Right renal pelvis (tissue), 4 donors: ENCODE data around the gene PTMS. TPM values are rescaled to one million over a fixed set of nuclear protein-coding genes. Genes with fewer than 3 reads are reported as not detected.

Experiments used
- DNase-seq, 4 donors: peaks; one replicate each; pipeline ENCODE4 v3.0.0-alpha.2; 2013; ENCODE audit warnings: low read depth in 4 of 4, low spot score in 3 of 4, missing footprints in 1 of 4
- polyA plus RNA-seq, 4 donors: library from polyadenylated mRNA; unstranded; fragments of 120-200 nt; gene quantifications; one replicate each; pipeline ENCODE4 v1.2.1, GENCODE V29; 2013; ENCODE audit not compliant: insufficient read length in 4 of 4

Gene PTMS
- polyA plus RNA-seq, 4 donors, result 540 to 611 (median 577) TPM

DNA sequence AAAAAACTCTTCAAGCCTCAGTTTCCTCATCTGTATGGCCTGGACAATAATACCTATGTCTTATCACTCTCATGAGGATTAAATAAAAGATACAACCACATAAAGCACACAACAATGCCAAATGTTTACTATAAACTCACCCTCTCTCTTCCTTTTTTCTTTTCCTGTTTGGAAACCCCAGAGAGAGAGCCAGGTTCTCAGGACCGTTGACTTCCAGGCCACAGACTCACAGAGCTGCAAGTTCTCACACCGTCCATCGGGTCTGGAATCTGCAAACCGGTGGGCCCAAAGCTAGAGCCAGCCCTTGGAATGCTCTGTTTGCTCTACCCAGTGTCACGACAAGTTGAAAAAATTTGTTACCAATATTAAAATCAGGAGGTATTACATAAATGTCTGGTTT is 18.6 kb downstream of the PTMS start:
- no peak for DNase-seq

DNA sequence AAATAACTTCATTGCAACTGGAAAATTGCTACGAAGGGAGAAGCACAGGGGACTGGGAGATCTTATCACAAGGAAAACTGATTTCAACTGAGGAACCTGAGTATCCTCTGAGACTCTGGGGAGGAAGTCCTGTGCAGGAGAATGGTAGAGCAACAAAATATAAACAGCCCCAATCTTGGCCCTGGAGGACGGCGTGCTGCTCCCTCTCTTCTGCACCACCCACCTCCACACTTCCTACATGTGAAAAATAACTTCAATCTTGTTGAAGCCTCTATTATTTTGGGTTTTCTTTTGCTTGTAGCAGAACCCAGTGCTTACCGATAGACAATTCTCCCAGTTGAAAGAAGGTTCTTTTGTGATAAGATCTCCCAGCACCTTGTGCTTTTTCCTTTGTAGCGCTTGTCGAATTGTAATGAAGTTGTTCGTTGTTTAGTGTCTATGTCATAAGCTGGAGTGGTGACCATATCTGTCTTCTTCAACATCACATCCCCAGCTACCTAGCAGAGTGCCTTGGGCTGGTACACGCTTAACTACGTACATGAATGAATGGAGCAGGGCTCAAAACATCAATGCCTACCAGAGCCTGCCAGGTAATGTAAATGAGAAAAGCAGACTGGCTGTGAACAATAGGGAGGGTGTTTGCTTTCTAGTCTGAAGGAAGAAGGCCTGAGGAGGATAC is 20.4 kb downstream of the PTMS start:
- no peak for DNase-seq

DNA sequence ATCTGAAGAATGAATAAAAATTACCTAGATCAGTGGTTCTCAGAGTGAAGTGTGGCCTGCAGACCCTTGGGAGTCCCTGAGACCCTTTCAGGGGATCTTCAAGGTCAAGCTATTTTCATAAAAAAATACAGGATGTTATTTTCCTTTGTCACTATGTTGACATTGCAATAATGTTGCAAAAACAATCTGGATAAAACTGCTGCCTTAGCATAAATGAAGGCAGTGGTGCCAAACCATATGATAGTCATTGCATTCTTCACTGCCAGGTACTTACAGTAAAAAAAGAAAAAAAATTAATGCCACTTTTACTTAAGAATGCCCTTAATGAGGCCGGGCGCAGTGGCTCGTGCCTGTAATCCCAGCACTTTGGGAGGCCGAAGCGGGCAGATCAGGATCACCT is 21.1 kb downstream of the PTMS start:
- DNase-seq, result no peak

DNA sequence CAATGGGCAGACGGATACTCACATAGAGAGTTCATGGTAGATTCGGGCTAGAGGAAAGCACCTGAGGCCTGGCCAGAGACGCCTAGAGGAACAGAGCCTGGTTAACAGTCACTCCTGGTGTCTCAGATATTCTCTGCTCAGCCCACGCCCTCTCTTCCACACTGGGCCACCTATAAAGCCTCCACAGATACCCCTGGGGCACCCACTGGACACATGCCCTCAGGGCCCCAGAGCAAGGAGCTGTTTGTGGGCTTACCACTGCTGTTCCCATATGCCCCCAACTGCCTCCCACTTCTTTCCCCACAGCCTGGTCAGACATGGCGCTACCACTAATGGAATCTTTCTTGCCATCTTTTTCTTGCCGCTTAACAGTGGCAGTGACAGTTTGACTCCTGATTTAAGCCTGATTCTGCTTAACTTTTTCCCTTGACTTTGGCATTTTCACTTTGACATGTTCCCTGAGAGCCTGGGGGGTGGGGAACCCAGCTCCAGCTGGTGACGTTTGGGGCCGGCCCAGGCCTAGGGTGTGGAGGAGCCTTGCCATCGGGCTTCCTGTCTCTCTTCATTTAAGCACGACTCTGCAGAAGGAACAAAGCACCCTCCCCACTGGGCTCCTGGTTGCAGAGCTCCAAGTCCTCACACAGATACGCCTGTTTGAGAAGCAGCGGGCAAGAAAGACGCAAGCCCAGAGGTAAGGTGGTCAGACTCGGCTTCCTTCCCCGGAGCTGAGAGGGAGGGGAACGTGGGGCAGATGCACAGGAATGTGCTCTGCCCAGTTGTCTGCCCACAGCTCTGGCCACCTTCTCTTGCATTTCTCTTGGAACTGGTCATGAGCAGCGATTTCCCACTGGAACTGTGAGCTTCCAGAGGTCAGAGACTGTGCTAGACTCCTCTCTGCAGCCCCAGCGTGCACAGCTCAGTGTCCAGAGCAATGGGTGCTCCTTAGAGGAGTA is 23.1 kb downstream of the PTMS start, which contains the start of gene CD4:
TSS of gene CD4 (plus strand) at position 557 of the 953 bp plus-strand sequence. CDS start 10,611 bp downstream, outside the sequence.
- no peak for DNase-seq

DNA sequence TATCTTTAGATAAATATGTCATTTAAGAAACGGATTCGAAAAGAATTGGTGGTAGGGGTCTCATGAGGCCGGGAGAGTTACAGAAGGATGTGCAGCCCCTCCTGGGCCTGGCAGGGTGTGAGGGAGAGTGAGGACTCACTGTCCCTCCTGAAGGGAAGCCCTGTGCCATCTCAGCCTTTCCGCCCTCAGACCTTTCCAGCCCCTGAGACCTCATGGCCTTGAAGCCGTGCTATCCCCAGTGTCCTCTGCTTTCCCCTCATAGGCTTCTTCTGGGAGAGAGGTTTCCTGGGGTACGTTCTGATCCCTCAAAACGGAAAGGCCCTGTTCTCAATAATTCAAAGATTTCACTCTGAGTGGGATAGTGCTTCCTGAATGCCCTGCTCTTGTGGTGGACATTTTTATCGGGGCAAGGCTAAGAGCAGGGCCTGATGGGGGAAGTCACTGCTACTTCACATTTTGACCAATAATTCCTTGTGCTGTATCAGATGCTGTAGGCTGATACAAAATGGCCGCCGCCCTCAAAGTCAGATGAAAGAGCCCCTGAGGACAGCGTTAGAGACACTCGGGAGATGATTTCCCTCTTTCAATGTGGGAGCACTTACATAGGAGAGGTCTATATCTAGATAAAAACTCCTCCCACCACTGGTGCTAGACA is 24.5 kb downstream of the PTMS start:
- no peak for DNase-seq

DNA sequence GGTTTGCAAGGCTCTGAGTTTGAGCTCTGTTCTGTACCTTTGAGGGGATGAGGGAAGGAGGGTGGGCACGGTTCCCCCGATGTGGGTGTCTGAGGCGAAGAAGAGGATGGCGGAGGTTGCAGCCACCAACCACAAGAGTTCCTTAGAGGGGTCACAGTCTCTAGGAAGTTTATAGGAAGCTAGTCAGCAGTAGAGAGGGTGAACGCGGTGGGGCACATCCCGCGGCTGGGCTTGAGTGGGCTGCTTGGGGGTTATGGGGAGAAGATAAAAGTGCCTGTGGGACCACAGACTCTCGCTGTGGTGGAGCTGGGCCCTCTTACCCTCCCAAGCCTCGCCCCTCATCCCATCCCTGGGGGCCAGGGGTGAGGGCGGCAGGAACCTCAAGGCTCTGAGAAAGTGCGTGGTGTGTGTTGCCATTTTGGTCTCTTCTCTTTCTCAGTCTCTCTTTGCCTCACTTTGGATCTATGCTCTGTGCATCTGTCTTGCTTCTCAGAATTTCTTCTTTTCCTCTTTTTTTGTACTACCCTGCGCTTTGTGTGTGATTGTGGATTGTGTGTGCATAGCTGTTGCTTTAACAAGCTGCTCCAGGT is 25.9 kb downstream of the PTMS start:
- DNase-seq, result no peak

DNA sequence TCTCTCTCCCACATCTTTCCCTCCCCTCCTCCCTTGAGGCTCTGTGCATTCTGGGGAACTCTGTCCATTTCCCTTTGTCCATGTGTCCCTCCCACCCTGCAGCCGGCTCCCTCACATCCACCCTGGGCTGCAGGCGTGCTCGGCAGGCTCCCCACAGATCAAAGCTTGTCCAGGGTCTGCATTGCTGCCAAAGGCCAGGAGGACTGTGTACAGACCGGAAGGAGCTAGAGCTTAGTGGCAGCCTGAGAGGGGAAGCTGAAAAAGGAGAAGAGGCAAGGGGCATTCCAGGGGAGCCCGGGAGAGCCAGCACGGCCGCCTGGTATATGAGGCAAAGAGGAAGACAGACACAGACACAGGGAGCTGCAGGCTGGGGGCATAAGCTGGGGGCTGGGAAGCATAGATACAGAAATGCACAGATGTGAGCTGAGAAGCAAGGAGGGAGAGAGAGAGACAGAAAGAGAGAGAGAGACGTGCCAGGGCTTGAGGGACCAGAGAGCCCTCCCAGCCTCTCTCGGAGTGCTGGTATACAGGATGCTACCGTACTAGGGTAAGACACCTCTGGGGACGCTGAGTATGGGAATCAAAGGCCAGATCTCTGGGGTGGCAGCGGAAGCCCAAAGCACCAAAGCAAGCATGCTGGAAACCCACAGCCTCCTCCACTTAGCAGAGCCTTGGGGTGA is 26.5 kb downstream of the PTMS start:
- no peak for DNase-seq

DNA sequence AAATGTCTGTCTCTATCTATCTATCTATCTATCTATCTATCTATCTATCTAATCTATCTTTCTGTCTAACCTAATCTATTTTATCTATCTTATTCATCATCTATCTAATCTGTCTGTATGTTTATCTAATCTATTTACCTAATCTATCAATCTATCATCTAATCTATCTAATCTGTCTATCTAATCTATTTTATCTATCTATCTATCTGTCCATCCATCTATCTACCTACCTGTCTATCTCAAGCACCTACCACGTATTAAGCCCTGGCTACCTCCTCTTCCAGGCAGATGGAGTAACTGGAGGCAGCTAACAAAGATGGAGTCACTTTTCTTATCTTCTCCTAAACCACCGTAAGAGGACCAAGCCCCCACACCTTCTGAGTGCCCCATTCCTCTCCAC is 28.9 kb downstream of the PTMS start:
- no peak for DNase-seq

DNA sequence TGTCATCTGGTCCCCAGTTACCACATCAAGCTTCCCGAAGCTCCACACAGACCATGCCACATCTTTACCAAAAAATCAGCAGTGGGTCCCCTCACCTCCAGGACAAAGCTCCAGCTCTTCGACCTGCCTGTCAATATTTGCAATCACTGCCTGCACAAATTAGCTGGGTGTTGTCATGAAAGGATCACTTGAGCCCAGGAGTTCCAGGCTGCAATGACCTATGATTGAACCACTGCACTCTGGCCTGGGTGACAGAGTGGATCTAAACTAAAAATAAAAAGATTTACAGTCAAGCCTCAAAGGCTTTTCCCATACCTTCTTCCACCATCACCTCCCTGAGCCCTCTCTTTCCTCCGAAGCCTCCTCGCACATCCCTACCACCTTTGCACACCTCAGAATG is 30.4 kb downstream of the PTMS start:
- DNase-seq, result no peak

DNA sequence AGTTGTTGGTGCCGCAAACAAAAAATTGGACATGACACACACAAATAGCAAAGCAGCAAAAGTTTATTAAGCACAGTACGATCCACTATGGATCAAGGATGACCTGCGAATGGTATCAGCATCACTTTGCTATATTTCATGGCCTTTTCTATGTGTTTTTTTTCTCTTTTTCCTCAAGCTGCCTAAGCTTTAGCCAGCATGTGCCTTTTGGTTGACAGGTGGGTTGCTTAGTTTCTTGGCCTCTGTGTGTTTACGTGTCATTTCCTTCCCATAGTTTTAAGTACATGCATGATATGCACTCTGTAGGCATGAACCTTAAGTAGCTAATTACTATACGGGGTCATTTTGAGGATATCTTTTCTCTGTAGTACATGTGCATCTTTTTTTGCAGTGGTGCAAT is 33.0 kb downstream of the PTMS start:
- no peak for DNase-seq

DNA sequence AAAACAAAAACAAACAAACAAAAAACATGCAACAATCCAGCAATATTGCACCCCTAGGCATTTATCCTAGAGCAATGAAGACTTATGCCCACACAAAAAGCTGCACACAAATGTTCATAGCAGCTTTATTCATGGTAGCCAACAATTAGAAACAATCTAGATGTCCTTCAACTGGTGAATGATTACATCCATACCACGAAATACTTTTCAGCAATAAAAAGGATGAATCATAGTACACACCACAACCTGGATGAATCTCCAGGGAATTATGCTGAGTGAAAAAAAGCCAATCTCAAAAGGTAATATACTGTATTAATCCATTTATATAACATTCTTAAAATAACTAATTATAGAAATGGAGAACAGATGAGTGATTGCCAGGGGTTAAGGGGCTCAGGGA is 41.0 kb downstream of the PTMS start:
- no peak for DNase-seq

DNA sequence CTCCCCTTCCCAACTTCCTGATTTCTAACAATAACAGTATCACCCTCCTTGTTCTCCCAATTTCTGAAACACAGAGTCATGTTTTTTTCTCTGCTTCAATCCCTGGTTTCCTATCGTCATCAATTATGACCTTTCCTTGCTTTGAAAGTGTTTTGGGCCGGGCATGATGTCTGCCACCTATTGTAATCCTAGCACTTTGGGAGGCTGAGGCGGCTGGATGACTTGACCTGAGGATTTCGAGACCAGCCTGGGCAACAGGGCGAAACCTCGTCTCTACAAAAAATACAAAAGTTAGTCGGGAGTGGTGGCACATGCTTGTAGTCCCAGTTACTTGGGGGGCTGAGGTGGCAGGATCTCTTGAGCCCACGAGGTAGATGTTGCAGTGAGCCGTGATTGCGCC is 42.9 kb downstream of the PTMS start:
- DNase-seq, result no peak

DNA sequence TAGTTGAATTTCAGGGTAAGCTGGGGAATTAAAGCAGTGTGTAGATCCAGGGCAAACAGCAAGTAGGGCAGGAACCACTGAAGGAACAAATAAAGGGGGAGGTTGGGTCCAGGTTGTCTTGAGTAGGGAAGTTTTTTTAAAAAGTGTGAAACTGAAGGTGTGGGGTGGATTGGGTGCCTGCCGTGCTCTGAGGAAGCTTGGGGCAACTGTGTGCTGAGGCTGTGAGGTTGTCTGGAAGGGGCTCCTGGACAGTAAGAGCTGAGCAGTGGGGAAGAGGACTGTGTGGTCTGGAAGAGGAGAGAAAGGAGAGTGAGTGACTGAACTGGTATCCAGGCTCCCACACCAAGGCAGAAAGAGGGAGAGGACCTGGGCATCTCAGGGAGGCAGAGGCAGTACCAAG is 44.6 kb downstream of the PTMS start:
- DNase-seq, result no peak

DNA sequence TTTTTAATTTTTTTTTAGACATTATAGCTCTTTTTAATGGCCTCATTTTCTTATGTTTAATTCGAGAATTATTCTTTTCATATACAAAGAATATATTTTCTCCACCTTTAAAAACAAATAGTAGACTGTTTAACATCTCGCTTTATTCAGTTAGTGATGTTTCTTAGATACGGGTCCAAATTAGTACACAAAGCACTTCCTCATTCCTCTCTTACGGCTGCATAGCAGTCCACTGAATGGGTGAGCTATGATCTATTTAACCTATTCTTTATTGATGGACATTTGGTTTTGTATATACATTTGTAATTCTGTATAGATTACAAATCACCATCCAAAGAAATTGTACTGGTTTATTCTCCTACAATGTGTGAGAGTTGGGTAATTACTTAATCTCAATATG is 47.2 kb downstream of the PTMS start:
- DNase-seq, result no peak

DNA sequence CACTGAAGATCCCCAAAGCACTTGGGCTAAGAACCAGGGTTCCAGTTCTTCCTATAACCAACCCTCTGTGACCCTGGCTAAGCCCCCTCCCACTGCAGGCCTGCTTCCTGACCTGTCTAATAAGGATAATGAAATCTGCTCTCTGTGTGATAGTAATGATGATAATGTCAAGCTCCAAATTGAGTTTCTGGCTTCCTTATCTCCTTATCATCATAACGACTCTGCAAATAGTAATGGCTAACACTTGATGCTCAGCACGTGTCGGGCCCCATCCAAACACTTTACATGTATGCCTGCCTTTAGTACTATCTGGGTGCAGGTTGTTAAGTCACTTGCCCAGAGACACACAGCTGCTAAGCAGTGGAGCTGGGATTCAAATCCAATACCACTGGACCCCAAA is 50.4 kb downstream of the PTMS start:
- DNase-seq, result no peak

DNA sequence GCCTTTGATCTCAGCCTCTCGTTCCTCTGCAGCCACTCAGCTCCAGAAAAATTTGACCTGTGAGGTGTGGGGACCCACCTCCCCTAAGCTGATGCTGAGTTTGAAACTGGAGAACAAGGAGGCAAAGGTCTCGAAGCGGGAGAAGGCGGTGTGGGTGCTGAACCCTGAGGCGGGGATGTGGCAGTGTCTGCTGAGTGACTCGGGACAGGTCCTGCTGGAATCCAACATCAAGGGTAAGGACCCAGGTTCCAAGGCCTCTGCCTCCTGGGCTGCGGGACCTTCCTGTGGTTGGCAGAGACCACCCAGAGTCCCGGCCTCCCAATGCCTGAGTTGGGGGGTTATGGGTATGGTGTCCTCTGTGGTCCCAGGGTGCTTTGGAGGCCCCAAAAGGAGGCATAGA is 50.9 kb downstream of the PTMS start:
- DNase-seq, result no peak

DNA sequence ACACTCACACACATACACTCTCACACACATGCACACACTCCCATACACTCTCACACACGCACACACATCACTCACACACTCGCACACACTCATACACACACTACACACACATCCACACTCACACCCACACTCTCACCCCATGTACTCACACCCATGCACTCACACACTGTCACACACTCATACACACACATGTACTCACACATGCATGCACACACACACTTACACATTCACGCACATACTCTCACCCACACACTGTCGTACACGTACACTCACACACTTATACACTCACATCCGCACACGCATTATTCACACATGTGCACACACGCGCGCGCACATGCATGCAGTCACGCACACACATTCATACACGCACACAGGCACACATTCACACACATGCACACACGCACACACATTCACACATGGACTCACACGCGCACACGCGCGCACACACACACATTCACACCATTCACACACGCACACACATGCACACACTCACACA is 51.5 kb downstream of the PTMS start:
- DNase-seq, result no peak

DNA sequence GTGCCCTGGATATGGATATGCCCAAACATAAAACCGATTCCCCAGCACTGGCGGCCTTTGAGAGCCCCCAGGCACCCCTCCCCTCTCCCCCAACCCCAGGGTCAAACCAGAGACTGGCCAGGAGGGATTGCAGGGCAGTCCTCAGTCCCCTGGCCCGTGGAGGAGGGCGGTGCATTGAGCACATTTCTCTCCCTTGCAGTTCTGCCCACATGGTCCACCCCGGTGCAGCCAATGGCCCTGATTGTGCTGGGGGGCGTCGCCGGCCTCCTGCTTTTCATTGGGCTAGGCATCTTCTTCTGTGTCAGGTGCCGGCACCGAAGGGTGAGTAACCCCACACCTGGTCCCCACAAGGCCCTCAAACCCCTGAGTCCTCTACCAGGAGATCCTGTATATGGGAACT is 52.1 kb downstream of the PTMS start:
- no peak for DNase-seq

DNA sequence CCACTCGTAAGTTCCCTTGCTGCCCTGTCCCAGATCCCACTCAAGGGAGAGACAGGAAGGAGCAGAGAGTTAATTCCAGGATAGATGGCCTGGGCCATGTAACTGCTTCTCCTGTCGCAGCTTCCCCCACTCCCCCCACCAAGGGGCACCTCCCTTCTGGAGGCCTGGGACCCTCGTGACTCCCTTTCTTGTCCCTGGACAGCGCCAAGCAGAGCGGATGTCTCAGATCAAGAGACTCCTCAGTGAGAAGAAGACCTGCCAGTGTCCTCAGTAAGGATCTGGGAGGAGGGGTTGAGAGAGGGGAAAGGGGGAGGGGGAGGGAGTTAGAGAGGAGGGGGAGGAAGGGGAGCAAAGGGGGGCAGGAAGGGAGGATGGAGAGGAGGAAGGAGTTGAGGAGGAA is 52.5 kb downstream of the PTMS start:
- no peak for DNase-seq
